SKM-1 treated with dmso at 0.1 percent for 144 hours (cell line): ENCODE data around the gene GNB1L.
"Not testable (repeated sequence)": the region's sequence is repeated elsewhere in the genome, so short reads cannot be mapped to it uniquely, and the experiment has no call there.

ENCODE experiments used
- DNase-seq: peaks from one replicate; lab custom pipeline; 2025; ENCODE audit not compliant: unreplicated experiment; lab: John Stamatoyannopoulos, UW

The GNB1L gene

GRCh38 chr22:19846620-19847344 lies 7.9 kb downstream of the GNB1L start:
- no peak for DNase-seq

GRCh38 chr22:19845054-19845722 lies 9.5 kb downstream of the GNB1L start:
- DNase-seq: no peak

- DNase-seq: no peak
These were observed 10.2 kb downstream of the GNB1L start for GRCh38 chr22:19844377-19845053.

GRCh38 chr22:19843857-19844376 lies 10.8 kb downstream of the GNB1L start:
- no peak for DNase-seq

- DNase-seq: no peak
These were observed 11.4 kb downstream of the GNB1L start for GRCh38 chr22:19843107-19843856.

GRCh38 chr22:19842393-19843106 lies 12.1 kb downstream of the GNB1L start:
- no peak for DNase-seq

- no peak for DNase-seq
These were observed 12.9 kb downstream of the GNB1L start for GRCh38 chr22:19841641-19842392.

GRCh38 chr22:19840955-19841640 lies 13.6 kb downstream of the GNB1L start:
- DNase-seq: no peak

- no peak for DNase-seq
These were observed 14.6 kb downstream of the GNB1L start for GRCh38 chr22:19840059-19840458.

- no peak for DNase-seq
These were observed 16.8 kb downstream of the GNB1L start for GRCh38 chr22:19837915-19838314.

- DNase-seq: no peak
These were observed 18.2 kb downstream of the GNB1L start for GRCh38 chr22:19836512-19836911.

- DNase-seq: no peak
These were observed 20.1 kb downstream of the GNB1L start for GRCh38 chr22:19834599-19834998.

- not testable (repeated sequence) for DNase-seq
These were observed 21.3 kb downstream of the GNB1L start for GRCh38 chr22:19833327-19833726.

- no peak for DNase-seq
These were observed 22.1 kb downstream of the GNB1L start for GRCh38 chr22:19832476-19833108.

GRCh38 chr22:19831979-19832378 lies 22.7 kb downstream of the GNB1L start:
- DNase-seq: not testable (repeated sequence)

- no peak for DNase-seq
These were observed 23.7 kb downstream of the GNB1L start for GRCh38 chr22:19831016-19831415.

GRCh38 chr22:19828035-19828401 lies 26.7 kb downstream of the GNB1L start:
- DNase-seq: no peak

- DNase-seq: no peak
These were observed 27.2 kb downstream of the GNB1L start for GRCh38 chr22:19827341-19828034.
